Stimulated activated CD4-positive, alpha-beta T cell treated with anti-CD3 and anti-CD28 coated beads, TNF-alpha, amount 100 ng/mL, for 4 hours (primary cell): ENCODE results near the gene C1QL3.

Experiments used
- DNase-seq, 3 experiments: peaks; one replicate each; pipeline ENCODE4 v3.0.0-alpha.2; 2020; ENCODE audit warnings: low read depth in 3 of 3

C1QL3 gene

GRCh38 chr10:16493884-16494536 lies 27.7 kb downstream of the C1QL3 start:
- no peak for DNase-seq

- DNase-seq = no peak
Observed at GRCh38 chr10:16491933-16492332, 29.7 kb downstream of the C1QL3 start.

- no peak for DNase-seq
Observed at GRCh38 chr10:16490511-16490910, 31.2 kb downstream of the C1QL3 start.

GRCh38 chr10:16483241-16483917 lies 38.3 kb downstream of the C1QL3 start:
- DNase-seq = no peak

GRCh38 chr10:16481052-16481728 lies 40.5 kb downstream of the C1QL3 start:
- DNase-seq = no peak

GRCh38 chr10:16478801-16479200 lies 42.9 kb downstream of the C1QL3 start:
- DNase-seq = no peak

- no peak for DNase-seq
Observed at GRCh38 chr10:16477757-16478156, 43.9 kb downstream of the C1QL3 start.

- no peak for DNase-seq
Observed at GRCh38 chr10:16472828-16473227, 48.9 kb downstream of the C1QL3 start.

GRCh38 chr10:16470747-16471146 lies 50.9 kb downstream of the C1QL3 start:
- DNase-seq = peak in 1 of 3 experiments; percentile 1

GRCh38 chr10:16466001-16466400 lies 55.7 kb downstream of the C1QL3 start:
- no peak for DNase-seq
